A549 (cell line): ENCODE measurements around the gene MKNK1. TPM values are rescaled to one million over a fixed set of nuclear protein-coding genes. Genes with fewer than 3 reads are reported as not detected.

Experiments used
- ATAC-seq, 2 experiments: fragments of 200-7000 bp in 1 of 2; fragments of >200 bp in 1 of 2; cut with Nextera tagmentation in 1 of 2; cut with Tn5 transposase in 1 of 2; 3 replicates each; pipeline versions ENCODE4 v1.8.0 to v1.9.1; 2018 to 2020; ENCODE audit warnings: mild to moderate bottlenecking in 1 of 2, moderate library complexity in 1 of 2
- CTCF ChIA-PET: fragments of 300-600 bp; sonication (Branson Sonifier 250); formaldehyde crosslinking; extraction: SDS; loops from one replicate; lab custom pipeline; 2021; ENCODE audit warnings: antibody characterized with exemption, inconsistent platforms; lab: Yijun Ruan, JAX
- POLR2A ChIA-PET: fragments of 350-600 bp; formaldehyde crosslinking; extraction: SDS; loops from one replicate; lab custom pipeline; 2021; ENCODE audit warnings: antibody characterized with exemption, inconsistent platforms; lab: Yijun Ruan, JAX
- DNase-seq, 2 experiments: peaks; one replicate each; pipeline versions ENCODE4 v3.0.0 to v3.0.0-alpha.2; 2011 to 2016; ENCODE audit warnings: low read depth in 1 of 2, low spot score in 1 of 2
- FAIRE-seq: peaks from 2 replicates; lab custom pipeline; 2011; peaks lifted over from hg19 to GRCh38; lab: Jason Lieb, UNC
- H3K27ac ChIP-seq, 2 experiments: fragments of >200 bp; sonication (Bioruptor Twin); formaldehyde crosslinking; 3 replicates each; pipeline ENCODE4 v1.5.1; 2016 to 2017
- H3K4me1 ChIP-seq: fragments of >200 bp; sonication (Bioruptor Twin); formaldehyde crosslinking; 3 replicates; pipeline ENCODE4 v1.6.1; 2016
- H3K4me2 ChIP-seq: fragments of >200 bp; sonication (Bioruptor Twin); formaldehyde crosslinking; 3 replicates; pipeline ENCODE4 v1.6.1; 2016
- H3K4me3 ChIP-seq: fragments of >200 bp; sonication (Bioruptor Twin); formaldehyde crosslinking; 3 replicates; pipeline ENCODE4 v1.5.1; 2016
- H3K9me3 ChIP-seq: fragments of >200 bp; sonication (Bioruptor Twin); formaldehyde crosslinking; 3 replicates; pipeline ENCODE4 v1.6.1; 2016
- CEBPB ChIP-seq, 2 experiments: fragments of >200 bp in 1 of 2; sonication (Bioruptor Twin) in 1 of 2; formaldehyde crosslinking in 1 of 2; IDR thresholded peaks; 2 replicates each; pipeline ENCODE4 v1.6.1; 2012 to 2016
- EP300 ChIP-seq, 2 experiments: fragments of >200 bp; sonication (Bioruptor Twin); formaldehyde crosslinking; IDR thresholded peaks; 2 replicates in 1 of 2; 3 replicates in 1 of 2; pipeline ENCODE4 v1.6.1; 2016 to 2017
- ESRRA ChIP-seq: fragments of 150-350 bp; IDR thresholded peaks from 2 replicates; pipeline ENCODE4 v1.6.1; 2014; ENCODE audit warnings: mild to moderate bottlenecking, low read length, borderline replicate concordance
- HDAC2 ChIP-seq: fragments of 200-600 bp; sonication (generic); IDR thresholded peaks from 2 replicates; pipeline ENCODE4 v1.6.1; 2016
- HEYL ChIP-seq: fragments of 250-450 bp; sonication (Bioruptor Pico); IDR thresholded peaks from 2 replicates; pipeline ENCODE4 v1.8.0; 2021; ENCODE audit warnings: mild to moderate bottlenecking, moderate library complexity
- MAFK ChIP-seq: fragments of 450-650 bp; IDR thresholded peaks from 2 replicates; pipeline ENCODE4 v1.6.1; 2014; ENCODE audit not compliant: partially characterized antibody
- MYC ChIP-seq: IDR thresholded peaks from 2 replicates; pipeline ENCODE4 v1.6.1; 2012; ENCODE audit warnings: mild to moderate bottlenecking, inconsistent platforms, low read length, improper control_type of control experiment, borderline replicate concordance
- NPAS2 ChIP-seq: fragments of 250-450 bp; sonication (Bioruptor Pico); IDR thresholded peaks from 2 replicates; pipeline ENCODE4 v1.8.0; 2022; ENCODE audit warnings: mild to moderate bottlenecking, moderate library complexity, borderline replicate concordance
- POLR2A ChIP-seq: IDR thresholded peaks from 2 replicates; pipeline ENCODE4 v1.6.1; 2012; ENCODE audit warnings: mild to moderate bottlenecking, low read length
- RAD21 ChIP-seq, 2 experiments: fragments of >200 bp in 1 of 2; sonication (Bioruptor Twin) in 1 of 2; formaldehyde crosslinking in 1 of 2; IDR thresholded peaks in 1 of 2; conservative IDR thresholded peaks in 1 of 2; 2 replicates in 1 of 2; 3 replicates in 1 of 2; pipeline ENCODE4 v1.6.1; 2012 to 2018; ENCODE audit warnings: inconsistent platforms in 1 of 2
- RFX5 ChIP-seq: fragments of 450-650 bp; IDR thresholded peaks from 2 replicates; pipeline ENCODE4 v1.7.1; 2014; ENCODE audit warnings: antibody characterized with exemption, mild to moderate bottlenecking, moderate library complexity
- SMC3 ChIP-seq: fragments of >200 bp; sonication (Bioruptor Twin); formaldehyde crosslinking; IDR thresholded peaks from 3 replicates; pipeline ENCODE4 v1.6.1; 2018; ENCODE audit warnings: inconsistent platforms
- SREBF2 ChIP-seq: fragments of 450-650 bp; IDR thresholded peaks from 2 replicates; pipeline ENCODE4 v1.6.1; 2014; ENCODE audit warnings: mild to moderate bottlenecking, moderate library complexity
- ZSCAN20 ChIP-seq: fragments of 250-450 bp; sonication (Bioruptor Pico); IDR thresholded peaks from 2 replicates; pipeline ENCODE4 v1.8.0; 2022; ENCODE audit warnings: mild to moderate bottlenecking, moderate library complexity
- whole genome bisulfite sequencing: methylation state at CpG from one replicate; pipeline ENCODE4 v1.1.6; 2017; ENCODE audit errors: missing lambda C conversion rate; 5-methylcytosine and 5-hydroxymethylcytosine counted together
- polyA plus RNA-seq, 4 experiments: library from polyadenylated mRNA; depleted of rRNA in 3 of 4; stranded (reverse); fragments of >200 nt; fragmentation: RNase III in 1 of 4; extraction: RNeasy Plus Mini Kit Qiagen cat#74134 plus additional on column Dnase treatment in 1 of 4; gene quantifications; 2 replicates in 3 of 4; 3 replicates in 1 of 4; pipeline ENCODE4 v1.2.3, GENCODE V29; 2011 to 2017
- TF ChIP-seq, protein P1 (sequence below): fragments of 250-450 bp; sonication (Bioruptor Pico); IDR thresholded peaks from 2 replicates; pipeline ENCODE4 v1.5.0; 2021; ENCODE audit warnings: mild to moderate bottlenecking, moderate library complexity, borderline replicate concordance
- TF ChIP-seq, protein P2 (sequence below): fragments of 200-600 bp; sonication (generic); IDR thresholded peaks from 2 replicates; pipeline ENCODE4 v1.6.1; 2016; ENCODE audit warnings: antibody characterized with exemption, mild to moderate bottlenecking, moderate library complexity
- TF ChIP-seq, protein P3 (sequence below): fragments of >200 bp; sonication (Bioruptor Twin); formaldehyde crosslinking; IDR thresholded peaks from 3 replicates; pipeline ENCODE4 v1.5.1; 2016

Gene MKNK1
- polyA plus RNA-seq, 2 of the 4 experiments (the other 2 are of a cell fraction), result 20.8 to 28.4 TPM

DNA sequence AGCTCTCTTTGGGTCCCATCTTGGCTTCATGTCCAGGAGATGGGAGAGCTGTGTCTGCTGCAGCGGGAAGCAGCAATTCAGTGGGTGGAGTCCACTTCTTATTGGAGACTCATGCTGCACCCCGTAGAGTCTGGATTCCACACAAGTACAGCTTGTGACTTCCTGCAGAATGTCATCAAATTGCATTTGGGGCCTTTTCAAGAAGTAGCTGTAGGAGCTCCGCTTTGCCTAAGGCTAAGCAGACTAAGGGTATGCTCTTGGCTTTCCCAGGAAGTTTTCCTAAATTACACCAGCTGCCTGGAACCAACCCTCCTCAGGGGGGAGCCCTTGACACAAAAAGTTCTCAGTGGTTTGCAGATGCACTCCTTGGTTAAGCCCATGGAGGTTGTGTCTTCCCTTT, 18.3 kb upstream of the MKNK1 start:
- Histone ChIP-seq H3K4me3 (no peak overlapping the region), H3K27ac (no peak overlapping the region), H3K4me2 (no peak overlapping the region), H3K4me1 (no peaks in the 10 kb centered on the region), H3K9me3 (no peaks in the 10 kb centered on the region)
- POLR2A ChIA-PET, result no interaction called here
- 51% methylated on average over 3 of the region's 3 CpGs for WGBS
- CTCF ChIA-PET, result interaction anchor here (1.0 to 4.6 kb wide), 5 partner anchors 14 to 104 kb away, joined by 3 to 35 read pairs (median 5); no protein-coding TSS in a partner anchor
- FAIRE-seq (no peak), DNase-seq (peak; percentile 43 to 44), ATAC-seq (peak; percentile 74 to 88; a peak in 5 of 6 replicates)
- TF ChIP-seq, protein P1, sequence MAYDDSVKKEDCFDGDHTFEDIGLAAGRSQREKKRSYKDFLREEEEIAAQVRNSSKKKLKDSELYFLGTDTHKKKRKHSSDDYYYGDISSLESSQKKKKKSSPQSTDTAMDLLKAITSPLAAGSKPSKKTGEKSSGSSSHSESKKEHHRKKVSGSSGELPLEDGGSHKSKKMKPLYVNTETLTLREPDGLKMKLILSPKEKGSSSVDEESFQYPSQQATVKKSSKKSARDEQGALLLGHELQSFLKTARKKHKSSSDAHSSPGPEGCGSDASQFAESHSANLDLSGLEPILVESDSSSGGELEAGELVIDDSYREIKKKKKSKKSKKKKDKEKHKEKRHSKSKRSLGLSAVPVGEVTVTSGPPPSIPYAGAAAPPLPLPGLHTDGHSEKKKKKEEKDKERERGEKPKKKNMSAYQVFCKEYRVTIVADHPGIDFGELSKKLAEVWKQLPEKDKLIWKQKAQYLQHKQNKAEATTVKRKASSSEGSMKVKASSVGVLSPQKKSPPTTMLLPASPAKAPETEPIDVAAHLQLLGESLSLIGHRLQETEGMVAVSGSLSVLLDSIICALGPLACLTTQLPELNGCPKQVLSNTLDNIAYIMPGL (CRISPR knock-in tag), result no peak
- no peak for TF ChIP-seq MAFK
- TF ChIP-seq, protein P2, sequence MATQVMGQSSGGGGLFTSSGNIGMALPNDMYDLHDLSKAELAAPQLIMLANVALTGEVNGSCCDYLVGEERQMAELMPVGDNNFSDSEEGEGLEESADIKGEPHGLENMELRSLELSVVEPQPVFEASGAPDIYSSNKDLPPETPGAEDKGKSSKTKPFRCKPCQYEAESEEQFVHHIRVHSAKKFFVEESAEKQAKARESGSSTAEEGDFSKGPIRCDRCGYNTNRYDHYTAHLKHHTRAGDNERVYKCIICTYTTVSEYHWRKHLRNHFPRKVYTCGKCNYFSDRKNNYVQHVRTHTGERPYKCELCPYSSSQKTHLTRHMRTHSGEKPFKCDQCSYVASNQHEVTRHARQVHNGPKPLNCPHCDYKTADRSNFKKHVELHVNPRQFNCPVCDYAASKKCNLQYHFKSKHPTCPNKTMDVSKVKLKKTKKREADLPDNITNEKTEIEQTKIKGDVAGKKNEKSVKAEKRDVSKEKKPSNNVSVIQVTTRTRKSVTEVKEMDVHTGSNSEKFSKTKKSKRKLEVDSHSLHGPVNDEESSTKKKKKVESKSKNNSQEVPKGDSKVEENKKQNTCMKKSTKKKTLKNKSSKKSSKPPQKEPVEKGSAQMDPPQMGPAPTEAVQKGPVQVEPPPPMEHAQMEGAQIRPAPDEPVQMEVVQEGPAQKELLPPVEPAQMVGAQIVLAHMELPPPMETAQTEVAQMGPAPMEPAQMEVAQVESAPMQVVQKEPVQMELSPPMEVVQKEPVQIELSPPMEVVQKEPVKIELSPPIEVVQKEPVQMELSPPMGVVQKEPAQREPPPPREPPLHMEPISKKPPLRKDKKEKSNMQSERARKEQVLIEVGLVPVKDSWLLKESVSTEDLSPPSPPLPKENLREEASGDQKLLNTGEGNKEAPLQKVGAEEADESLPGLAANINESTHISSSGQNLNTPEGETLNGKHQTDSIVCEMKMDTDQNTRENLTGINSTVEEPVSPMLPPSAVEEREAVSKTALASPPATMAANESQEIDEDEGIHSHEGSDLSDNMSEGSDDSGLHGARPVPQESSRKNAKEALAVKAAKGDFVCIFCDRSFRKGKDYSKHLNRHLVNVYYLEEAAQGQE, result no peak
- TF ChIP-seq RAD21 (conservative IDR thresholded peaks at IDR 0.05 in 1 of 2, IDR thresholded peaks at IDR 0.05 in 1 of 2), result peak; percentile 51 to 64
- TF ChIP-seq EP300 (IDR thresholded peaks at IDR 0.05), result no peak
- TF ChIP-seq, protein P3, sequence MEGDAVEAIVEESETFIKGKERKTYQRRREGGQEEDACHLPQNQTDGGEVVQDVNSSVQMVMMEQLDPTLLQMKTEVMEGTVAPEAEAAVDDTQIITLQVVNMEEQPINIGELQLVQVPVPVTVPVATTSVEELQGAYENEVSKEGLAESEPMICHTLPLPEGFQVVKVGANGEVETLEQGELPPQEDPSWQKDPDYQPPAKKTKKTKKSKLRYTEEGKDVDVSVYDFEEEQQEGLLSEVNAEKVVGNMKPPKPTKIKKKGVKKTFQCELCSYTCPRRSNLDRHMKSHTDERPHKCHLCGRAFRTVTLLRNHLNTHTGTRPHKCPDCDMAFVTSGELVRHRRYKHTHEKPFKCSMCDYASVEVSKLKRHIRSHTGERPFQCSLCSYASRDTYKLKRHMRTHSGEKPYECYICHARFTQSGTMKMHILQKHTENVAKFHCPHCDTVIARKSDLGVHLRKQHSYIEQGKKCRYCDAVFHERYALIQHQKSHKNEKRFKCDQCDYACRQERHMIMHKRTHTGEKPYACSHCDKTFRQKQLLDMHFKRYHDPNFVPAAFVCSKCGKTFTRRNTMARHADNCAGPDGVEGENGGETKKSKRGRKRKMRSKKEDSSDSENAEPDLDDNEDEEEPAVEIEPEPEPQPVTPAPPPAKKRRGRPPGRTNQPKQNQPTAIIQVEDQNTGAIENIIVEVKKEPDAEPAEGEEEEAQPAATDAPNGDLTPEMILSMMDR, result peak; percentile 47
- no peak for TF ChIP-seq POLR2A
- no peak for TF ChIP-seq ESRRA
- TF ChIP-seq SMC3, result peak; percentile 36; the same call in 1 of the 3 replicates
- no peak for TF ChIP-seq HDAC2
- TF ChIP-seq NPAS2 (CRISPR knock-in tag), result no peak
- TF ChIP-seq ZSCAN20, result no peak
- no peak for TF ChIP-seq HEYL (CRISPR knock-in tag)
- no peak for TF ChIP-seq SREBF2
- TF ChIP-seq CEBPB (IDR thresholded peaks at IDR 0.05), result no peak
- no peak for TF ChIP-seq RFX5

DNA sequence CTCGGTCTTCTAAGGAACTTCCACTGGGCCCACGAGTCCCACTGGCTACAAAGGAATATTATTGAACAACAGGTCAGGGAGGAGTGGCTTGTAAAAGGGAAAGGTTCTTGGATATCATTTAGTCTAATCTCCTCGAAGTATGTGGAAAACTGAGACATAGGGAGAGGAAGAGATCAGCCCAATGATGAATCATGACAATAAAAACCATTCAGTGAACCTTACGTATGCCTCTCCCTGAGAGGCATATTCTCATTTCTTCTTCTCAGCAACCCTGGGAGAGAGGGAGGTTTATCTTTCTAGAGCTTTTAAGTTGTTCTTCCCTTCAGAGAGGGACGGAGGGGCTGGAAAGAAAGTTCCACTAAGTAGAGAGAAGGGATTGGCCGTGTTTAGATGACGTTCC, 17.9 kb upstream of the MKNK1 start:
- FAIRE-seq, result no peak
- TF ChIP-seq, protein P2, result no peak
- TF ChIP-seq MYC, result no peak
- TF ChIP-seq, all 56 proteins: peak for 0
- H3K4me1 ChIP-seq, result peaks cover 3% of the 10 kb centered on the region; the same call in 1 of the 3 replicates
- DNase-seq, result no peak
- no peak overlapping the region for H3K4me2 ChIP-seq
- H3K4me3 ChIP-seq, result no peak overlapping the region
- H3K27ac ChIP-seq, result no peak overlapping the region
- no peaks in the 10 kb centered on the region for H3K9me3 ChIP-seq
- ChIA-PET POLR2A (no interaction called here), CTCF (interaction anchor here (1.0 to 4.6 kb wide), 5 partner anchors 13 to 104 kb away, joined by 3 to 35 read pairs (median 5); no protein-coding TSS in a partner anchor)
- 41% methylated on average over 7 of the region's 7 CpGs for WGBS
- ATAC-seq, result no peak
